HG03378 (cell line): ENCODE results near the gene GPR152.
A peak's percentile ranks its signal among the peaks of the same experiment; 100 is the strongest.
"Not testable (repeated sequence)": the region's sequence is repeated elsewhere in the genome, so short reads cannot be mapped to it uniquely, and the experiment has no call there.

Source experiments
- ATAC-seq: cut with Tn5 transposase; IDR thresholded peaks from one replicate; pipeline ENCODE4 v1.9.1; 2021; ENCODE audit warnings: mild to moderate bottlenecking, moderate library complexity; ENCODE audit not compliant: unreplicated experiment

The GPR152 gene

GRCh38 chr11:67489885-67490726 lies 37.6 kb upstream of the GPR152 start:
- ATAC-seq, result no peak

- no peak for ATAC-seq
Measured at GRCh38 chr11:67489203-67489884, 36.8 kb upstream of the GPR152 start.

GRCh38 chr11:67486481-67487195 lies 34.1 kb upstream of the GPR152 start:
- ATAC-seq, result peak; percentile 23

GRCh38 chr11:67485873-67486361 lies 33.4 kb upstream of the GPR152 start:
- not testable (repeated sequence) for ATAC-seq

- no peak for ATAC-seq
Measured at GRCh38 chr11:67484847-67485311, 32.4 kb upstream of the GPR152 start.

GRCh38 chr11:67483831-67484665 lies 31.5 kb upstream of the GPR152 start:
- no peak for ATAC-seq

- peak; percentile 53 for ATAC-seq
Measured at GRCh38 chr11:67482827-67483798, 30.6 kb upstream of the GPR152 start, which contains the start of gene AIP. TSS of gene AIP (plus strand) at chr11:67483026. CDS start at chr11:67483159, 133 bp downstream.

- no peak for ATAC-seq
Measured at GRCh38 chr11:67482275-67482826, 29.8 kb upstream of the GPR152 start.

GRCh38 chr11:67477344-67478050 lies 25.0 kb upstream of the GPR152 start:
- ATAC-seq, result not testable (repeated sequence)

GRCh38 chr11:67476692-67477091 lies 24.2 kb upstream of the GPR152 start:
- ATAC-seq, result not testable (repeated sequence)

- no peak for ATAC-seq
Measured at GRCh38 chr11:67472882-67473281, 20.4 kb upstream of the GPR152 start.

- no peak for ATAC-seq
Measured at GRCh38 chr11:67470337-67471002, 17.9 kb upstream of the GPR152 start.

- ATAC-seq, result peak; percentile 19
Measured at GRCh38 chr11:67469508-67469811, 16.9 kb upstream of the GPR152 start.

GRCh38 chr11:67468759-67469507 lies 16.4 kb upstream of the GPR152 start, which contains the start of gene TMEM134:
TSS of gene TMEM134 (minus strand) at chr11:67469251. CDS start at chr11:67469192, 59 bp downstream.
- ATAC-seq, result peak; percentile 49

- peak; percentile 2 for ATAC-seq
Measured at GRCh38 chr11:67468456-67468758, 15.9 kb upstream of the GPR152 start.

GRCh38 chr11:67468056-67468455 lies 15.5 kb upstream of the GPR152 start:
- no peak for ATAC-seq
